GM19238 (cell line): ENCODE data around the gene PARS2.

Source experiments
- DNase-seq: peaks from one replicate; pipeline ENCODE4 v3.0.0; 2011; ENCODE audit warnings: low spot score; ENCODE audit not compliant: insufficient read length

Gene PARS2

GRCh38 chr1:54741531-54741930 lies 22.8 kb downstream of the PARS2 start:
- no peak for DNase-seq

GRCh38 chr1:54738244-54738643 lies 26.1 kb downstream of the PARS2 start:
- DNase-seq, result no peak

DNA sequence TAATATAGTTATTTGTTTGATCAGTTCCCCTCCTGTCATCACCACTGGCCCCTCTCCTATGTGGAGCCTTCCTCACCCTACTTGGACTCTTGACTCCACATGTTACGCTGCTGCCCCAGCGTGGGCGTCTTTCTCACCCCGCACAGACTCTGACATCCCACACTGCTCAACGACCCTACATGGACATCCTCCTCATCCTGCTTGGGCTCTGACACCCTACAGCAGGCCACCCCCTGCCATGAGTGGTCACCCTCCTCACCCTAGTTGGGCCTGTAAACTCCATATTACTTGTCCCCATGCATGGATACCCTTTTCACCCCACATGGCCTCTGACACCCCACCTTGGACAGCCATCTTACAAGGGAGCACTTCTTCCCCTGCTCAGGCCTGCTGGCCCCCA lies 27.6 kb downstream of the PARS2 start:
- DNase-seq, result no peak

- no peak for DNase-seq
Observed at GRCh38 chr1:54728027-54728426, 36.3 kb downstream of the PARS2 start.

- no peak for DNase-seq
Observed at GRCh38 chr1:54724771-54725170, 39.6 kb downstream of the PARS2 start.

GRCh38 chr1:54723985-54724384 lies 40.3 kb downstream of the PARS2 start:
- DNase-seq, result no peak

DNA sequence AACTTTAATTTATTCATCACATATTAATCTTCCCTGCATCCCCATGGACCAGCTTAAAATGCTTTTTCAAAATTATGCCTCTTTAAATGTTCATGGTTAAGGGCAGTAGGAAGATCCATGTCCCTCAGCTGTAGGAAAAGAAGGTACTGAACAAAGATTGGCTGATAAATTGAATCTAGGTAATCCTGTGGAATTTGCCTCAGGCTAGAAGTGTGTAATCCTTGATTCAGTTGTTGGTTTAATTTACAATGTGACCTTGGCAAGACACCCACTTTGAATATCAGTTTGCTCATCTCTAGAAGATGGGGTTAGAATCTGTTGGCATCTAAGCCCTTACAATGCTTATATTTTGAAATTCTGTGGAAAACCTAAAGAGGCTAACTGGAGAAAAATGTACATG lies 42.6 kb downstream of the PARS2 start:
- DNase-seq, result no peak

DNA sequence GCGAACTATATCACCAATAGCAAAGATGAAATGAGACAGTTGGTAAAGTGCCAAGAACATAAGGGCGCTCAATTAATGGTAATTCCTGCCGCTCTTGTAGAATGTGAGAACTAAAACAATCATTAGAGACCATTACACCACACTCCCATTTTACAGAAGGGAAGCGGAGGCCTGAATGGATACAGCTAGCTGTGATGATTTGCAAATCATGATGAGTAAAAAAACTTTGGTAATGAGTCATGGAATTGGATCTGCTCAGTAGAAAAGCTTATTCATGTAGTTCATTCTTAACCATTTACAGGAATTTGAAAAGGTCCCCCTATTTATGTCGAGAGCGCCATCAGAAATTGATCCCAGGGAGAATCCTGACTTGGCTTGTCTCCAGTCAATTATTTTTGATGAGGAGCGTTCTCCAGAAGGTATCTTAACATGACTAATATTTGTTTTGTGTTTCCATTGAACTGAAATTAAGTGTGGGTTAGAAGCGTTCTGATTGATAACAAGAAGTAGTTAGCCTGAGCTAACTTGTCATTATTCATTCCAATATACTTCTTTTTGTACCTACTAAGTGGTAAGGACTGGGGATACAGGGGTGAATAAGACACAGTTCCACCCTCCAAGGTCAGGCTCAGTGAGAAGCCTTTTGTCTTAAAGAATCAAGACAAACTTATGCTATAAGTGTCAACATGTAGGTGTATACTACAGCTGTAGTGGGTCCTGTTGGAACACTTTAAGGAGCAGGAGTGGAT lies 47.9 kb downstream of the PARS2 start:
- no peak for DNase-seq

DNA sequence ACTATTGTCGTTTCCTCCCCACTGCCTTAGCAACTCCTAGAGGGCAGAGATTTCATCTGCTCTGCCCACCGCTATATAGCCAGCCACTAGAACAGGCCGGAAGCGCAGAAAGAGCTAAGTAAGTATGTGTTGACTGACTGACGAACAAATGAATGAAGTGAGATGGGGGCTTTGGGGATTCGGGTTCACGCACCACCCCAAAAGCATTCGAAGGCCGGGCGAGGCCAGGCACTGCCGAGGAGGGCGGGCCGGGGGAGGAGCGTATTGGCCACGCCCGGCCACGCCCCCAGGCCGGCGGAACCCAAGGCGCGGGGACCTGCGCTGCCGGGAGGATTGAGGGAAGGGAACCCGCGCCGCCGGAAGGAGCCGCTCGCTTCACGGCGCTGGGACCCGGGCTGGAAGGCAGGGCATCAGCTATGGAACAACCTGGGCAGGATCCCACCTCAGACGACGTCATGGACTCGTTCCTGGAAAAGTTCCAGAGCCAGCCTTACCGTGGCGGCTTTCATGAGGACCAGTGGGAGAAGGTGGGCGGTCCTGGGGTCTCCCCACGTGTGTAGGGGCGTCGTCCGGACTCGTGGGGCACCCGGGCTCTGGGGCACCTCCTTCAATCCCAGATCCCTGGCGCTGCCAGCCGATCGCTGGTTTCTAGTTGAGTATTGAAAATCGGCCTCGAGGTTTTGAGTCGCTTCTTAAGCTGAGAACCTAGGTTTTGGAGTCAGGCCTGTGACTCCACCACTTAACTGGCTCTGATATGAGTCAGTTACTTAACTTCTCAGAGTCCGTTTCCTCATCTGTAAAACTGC lies 48.6 kb downstream of the PARS2 start, which contains the start of gene TTC4:
TTC4 (plus strand) TSS at position 369 of the 806 bp plus-strand sequence; CDS start at position 417, 48 bp downstream.
- DNase-seq, result peak; percentile 83

- no peak for DNase-seq
Observed at GRCh38 chr1:54714881-54715492, 49.3 kb downstream of the PARS2 start.

DNA sequence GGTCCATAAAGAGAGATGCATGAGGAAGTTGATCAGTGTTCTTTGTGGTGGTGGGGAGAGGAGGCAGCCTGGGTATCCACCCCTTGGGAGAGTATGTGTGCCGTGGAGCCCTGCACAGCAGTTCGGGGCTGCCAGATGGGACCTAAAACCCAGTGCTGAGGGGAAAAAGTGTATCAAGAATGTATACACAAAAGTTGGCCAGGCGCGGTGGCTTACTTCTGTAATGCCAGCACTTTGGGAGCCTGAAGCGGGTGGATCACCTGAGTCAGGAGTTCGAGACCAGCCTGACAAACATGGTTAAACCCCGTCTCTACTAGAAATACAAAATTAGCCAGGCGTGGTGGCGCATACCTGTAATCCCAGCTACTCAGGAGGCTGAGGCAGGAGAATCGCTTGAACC lies 52.8 kb downstream of the PARS2 start:
- no peak for DNase-seq

- DNase-seq, result no peak
Observed at GRCh38 chr1:54710841-54711240, 53.5 kb downstream of the PARS2 start.

DNA sequence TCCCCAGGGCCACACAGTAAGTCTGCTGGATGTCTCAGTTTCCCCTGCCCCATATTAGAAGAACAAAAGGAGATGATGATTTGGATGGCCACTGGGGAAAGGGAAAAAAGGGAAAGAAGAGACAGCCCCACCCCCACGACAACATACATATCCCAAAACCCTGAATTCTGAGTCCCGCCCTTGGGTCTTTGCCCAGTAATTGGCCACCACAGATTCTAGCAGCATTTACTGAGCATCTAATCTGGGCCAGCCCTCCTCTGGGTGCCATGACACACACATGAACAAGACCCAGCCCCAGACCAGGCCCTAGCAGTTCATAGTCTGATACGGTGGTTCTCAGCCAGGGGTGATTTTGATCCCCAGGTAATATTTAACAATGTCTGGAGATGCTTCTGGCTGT lies 53.9 kb downstream of the PARS2 start:
- DNase-seq, result no peak

DNA sequence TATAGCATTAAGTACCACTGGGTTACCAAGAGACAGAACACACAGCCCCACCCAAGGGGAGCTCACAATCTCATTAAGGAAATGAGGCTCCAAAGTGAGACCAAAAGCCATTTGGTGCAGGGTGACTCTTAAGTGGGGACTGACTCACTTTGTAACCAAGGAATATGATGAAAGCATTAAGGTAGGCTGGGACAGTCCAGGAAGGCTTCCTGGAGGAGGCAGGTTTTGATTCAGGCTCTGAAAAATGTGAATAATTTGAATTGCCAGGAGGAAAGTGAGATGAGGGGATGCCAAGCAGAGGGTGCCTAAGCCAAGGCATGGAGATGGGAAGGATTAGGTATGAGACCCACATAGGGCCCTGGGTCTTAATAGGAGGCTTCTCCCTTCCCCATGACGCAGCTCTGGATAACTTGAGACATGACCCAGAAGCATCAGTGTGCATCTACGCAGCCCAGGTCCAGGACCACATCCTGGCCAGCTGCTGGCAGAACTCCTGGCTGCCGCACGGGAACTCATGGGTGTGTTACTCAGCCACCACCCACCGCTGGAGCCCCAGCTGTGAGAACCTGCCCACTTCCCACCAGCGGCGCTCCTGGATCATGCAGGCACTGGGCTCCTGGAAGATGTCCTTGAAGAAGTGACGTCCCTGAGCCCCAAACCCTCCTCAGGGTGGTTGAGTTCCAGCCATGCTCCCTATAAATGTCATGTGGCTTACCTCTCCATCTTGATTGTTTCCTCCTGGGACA lies 54.6 kb downstream of the PARS2 start:
- no peak for DNase-seq

DNA sequence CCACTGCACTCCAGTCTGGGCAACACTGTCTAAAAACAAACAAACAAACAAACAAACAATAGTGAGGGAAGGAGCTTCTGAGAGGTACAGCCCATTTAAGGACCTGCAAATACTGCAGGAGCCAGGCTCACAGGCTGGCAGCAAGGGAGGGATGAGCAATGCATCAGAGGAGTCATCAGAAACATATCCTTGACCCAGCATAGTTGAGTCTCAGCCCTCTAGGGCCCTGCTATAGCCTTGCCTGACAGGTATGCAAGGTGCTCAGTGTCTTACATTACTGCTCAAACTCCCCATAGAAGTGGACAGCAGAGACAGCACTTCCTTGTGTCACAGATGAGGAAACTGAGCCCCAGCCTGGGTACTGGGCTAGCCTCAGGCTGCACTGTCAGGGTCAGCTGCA lies 55.9 kb downstream of the PARS2 start:
- DNase-seq, result no peak
